ENCODE data around the gene SGSH.

DNA sequence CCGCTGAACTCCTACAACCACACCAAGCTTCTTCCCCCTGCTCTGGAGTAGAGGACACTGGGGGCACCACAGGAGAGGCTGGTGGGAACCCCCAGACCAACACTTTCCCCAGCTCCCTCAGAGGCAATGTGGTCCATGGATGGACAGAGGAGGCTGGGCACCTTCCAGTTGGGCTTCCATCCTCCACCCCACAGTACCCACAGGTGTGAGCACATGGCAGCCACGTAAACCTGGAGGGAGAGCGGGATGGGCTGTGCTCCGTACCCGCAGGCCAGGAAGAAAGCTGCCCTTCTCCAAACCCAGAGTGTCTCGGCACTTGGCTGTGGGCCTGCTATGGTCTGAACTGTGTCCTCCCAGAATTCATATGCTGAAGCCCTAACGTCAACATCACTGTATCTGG, 1.7 kb downstream of the SGSH start:
- TF ChIP-seq, protein P1, sequence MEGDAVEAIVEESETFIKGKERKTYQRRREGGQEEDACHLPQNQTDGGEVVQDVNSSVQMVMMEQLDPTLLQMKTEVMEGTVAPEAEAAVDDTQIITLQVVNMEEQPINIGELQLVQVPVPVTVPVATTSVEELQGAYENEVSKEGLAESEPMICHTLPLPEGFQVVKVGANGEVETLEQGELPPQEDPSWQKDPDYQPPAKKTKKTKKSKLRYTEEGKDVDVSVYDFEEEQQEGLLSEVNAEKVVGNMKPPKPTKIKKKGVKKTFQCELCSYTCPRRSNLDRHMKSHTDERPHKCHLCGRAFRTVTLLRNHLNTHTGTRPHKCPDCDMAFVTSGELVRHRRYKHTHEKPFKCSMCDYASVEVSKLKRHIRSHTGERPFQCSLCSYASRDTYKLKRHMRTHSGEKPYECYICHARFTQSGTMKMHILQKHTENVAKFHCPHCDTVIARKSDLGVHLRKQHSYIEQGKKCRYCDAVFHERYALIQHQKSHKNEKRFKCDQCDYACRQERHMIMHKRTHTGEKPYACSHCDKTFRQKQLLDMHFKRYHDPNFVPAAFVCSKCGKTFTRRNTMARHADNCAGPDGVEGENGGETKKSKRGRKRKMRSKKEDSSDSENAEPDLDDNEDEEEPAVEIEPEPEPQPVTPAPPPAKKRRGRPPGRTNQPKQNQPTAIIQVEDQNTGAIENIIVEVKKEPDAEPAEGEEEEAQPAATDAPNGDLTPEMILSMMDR (tag by site-specific recombination; IDR thresholded peaks at IDR 0.05), result no peak
- TF ChIP-seq ZNF670 (tag by site-specific recombination; IDR thresholded peaks at IDR 0.05; ENCODE audit: low read depth) (no peak), ZIC2 (tag by site-specific recombination; IDR thresholded peaks at IDR 0.05) (no peak)
- TF ChIP-seq, protein P2, sequence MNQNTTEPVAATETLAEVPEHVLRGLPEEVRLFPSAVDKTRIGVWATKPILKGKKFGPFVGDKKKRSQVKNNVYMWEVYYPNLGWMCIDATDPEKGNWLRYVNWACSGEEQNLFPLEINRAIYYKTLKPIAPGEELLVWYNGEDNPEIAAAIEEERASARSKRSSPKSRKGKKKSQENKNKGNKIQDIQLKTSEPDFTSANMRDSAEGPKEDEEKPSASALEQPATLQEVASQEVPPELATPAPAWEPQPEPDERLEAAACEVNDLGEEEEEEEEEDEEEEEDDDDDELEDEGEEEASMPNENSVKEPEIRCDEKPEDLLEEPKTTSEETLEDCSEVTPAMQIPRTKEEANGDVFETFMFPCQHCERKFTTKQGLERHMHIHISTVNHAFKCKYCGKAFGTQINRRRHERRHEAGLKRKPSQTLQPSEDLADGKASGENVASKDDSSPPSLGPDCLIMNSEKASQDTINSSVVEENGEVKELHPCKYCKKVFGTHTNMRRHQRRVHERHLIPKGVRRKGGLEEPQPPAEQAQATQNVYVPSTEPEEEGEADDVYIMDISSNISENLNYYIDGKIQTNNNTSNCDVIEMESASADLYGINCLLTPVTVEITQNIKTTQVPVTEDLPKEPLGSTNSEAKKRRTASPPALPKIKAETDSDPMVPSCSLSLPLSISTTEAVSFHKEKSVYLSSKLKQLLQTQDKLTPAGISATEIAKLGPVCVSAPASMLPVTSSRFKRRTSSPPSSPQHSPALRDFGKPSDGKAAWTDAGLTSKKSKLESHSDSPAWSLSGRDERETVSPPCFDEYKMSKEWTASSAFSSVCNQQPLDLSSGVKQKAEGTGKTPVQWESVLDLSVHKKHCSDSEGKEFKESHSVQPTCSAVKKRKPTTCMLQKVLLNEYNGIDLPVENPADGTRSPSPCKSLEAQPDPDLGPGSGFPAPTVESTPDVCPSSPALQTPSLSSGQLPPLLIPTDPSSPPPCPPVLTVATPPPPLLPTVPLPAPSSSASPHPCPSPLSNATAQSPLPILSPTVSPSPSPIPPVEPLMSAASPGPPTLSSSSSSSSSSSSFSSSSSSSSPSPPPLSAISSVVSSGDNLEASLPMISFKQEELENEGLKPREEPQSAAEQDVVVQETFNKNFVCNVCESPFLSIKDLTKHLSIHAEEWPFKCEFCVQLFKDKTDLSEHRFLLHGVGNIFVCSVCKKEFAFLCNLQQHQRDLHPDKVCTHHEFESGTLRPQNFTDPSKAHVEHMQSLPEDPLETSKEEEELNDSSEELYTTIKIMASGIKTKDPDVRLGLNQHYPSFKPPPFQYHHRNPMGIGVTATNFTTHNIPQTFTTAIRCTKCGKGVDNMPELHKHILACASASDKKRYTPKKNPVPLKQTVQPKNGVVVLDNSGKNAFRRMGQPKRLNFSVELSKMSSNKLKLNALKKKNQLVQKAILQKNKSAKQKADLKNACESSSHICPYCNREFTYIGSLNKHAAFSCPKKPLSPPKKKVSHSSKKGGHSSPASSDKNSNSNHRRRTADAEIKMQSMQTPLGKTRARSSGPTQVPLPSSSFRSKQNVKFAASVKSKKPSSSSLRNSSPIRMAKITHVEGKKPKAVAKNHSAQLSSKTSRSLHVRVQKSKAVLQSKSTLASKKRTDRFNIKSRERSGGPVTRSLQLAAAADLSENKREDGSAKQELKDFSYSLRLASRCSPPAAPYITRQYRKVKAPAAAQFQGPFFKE (tag by site-specific recombination; IDR thresholded peaks at IDR 0.05; ENCODE audit: borderline replicate concordance), result no peak

Measured in HEK293 (cell line).